Measurements from ENCODE around the gene ALPI.
"Not testable (repeated sequence)": the region's sequence is repeated elsewhere in the genome, so short reads cannot be mapped to it uniquely, and the experiment has no call there.

ALPI gene

GRCh38 chr2:232443669-232444408 lies 12.1 kb upstream of the ALPI start:
- DNase-seq = not testable (repeated sequence)

DNA sequence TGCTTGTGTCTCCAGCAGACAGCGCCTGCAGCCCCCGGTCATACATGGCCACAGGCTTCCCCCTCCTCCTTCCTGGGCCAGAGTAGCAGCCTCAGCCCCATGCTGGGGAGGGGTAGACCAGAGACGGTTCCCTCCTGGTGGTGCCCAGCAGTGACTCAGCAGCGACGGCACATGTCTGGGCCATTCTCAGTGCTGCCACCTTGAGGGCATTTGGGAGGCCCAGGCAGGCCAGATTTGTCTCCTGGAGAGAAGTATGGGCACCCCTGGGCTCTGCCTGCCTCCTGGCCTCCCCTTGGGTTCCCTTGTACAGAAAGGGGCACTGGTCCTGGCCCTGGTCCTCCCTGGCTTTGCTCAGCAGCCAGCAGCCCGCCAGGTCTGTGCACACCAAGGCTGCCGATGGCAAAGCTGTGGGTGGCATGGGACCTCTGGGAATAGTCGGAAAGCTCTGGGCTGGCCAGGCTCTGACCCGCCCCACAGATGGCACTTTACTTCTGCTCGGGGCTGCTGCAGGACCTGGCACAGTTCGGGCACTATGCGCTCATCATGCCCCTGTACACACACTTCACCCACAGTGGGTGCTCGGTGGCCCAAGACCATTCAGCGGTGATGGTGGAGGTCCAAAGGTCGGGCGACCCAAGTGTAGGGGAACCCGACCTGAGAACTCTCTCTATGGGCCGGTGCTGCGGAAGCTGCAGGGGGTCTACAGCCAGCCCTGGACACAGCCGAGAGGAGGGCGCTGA lies 11.4 kb upstream of the ALPI start:
- peak; percentile 74 to 83 (median 80) for DNase-seq

DNA sequence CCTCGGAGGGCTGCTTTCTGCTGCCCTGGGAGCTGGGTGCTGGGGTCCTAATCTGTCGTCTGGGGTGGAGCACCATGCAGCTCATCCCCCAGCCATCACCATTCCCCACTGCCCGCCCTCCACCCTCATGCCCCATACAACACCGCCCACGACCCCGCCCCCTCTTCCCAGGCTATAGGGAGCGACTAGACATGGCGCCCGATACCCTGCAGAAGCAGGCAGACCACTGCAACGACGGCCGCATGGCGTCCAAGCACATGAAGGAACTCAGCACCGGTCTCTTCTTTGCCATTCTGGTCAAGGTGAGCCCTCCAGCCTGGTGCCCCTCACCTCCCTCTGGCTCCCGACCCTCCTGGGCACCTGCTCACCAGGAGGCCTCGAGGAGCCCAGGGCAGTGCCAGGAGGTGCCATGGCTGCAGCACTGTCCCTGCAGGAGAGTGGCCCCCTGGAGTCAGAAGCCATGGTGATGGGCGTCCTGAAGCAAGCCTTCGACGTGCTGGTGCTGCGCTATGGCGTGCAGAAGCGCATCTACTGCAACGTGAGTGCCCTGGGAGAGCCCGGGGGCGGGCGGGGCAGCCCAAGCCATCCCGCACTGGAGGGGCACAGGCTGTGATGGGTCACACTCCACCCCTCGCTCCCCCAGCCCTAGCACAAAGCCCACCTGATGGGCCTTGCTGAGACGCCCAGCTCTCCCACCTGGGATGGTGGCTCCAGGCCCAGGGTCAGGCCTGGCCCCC lies 10.6 kb upstream of the ALPI start:
- not testable (repeated sequence) for DNase-seq

DNA sequence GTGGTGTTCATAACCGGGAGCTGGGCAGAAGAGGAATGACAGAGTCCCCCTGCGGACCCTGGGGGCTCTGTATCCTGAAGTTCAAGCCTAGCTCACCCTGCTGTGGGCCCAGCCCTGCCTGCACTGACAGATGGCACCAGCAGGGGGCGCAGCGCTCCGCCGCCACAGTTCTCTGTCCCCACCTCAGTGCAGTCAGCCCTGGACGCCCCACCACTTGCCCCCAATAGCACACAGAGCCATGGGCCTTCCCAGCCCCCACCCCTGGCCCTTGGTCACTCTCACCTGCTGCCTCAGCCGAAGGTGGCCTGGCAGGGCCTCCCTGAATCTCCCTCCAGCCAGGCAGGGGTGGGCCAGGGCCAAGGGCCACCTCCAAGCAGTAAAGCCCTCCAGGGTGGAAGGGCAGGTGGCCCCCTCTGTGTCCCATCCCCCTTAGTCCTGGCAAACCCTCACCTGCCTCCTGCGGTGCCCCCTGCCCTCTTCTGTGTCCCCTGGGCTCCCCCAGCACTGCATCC lies 9.6 kb upstream of the ALPI start:
- DNase-seq = not testable (repeated sequence)

DNA sequence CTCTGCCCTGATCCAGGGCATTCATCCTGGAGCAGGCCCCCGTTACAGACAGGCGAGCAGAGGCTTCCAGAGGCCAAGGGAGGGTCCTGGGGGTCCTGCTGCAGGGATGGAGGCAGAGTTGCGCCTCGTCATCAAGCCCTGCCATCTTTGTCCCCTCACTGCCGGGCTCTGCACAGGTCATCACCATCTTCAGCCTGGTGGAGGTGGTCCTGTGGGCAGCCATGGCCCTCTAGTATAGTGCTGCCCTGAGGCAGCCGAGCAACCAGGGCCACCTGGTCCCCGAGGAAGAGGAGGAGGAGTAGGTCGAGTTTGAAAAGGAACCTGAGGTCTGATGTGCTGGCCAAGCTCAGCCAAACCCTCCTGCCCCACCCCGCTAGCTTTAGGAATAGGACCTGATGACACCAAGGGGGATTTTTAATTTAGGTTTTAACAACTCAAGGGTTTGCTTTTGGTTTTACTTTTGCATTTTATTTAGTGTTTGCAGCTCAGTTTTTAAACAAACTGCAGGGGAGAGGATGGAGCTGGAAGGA lies 8.8 kb upstream of the ALPI start:
- DNase-seq = no peak

DNA sequence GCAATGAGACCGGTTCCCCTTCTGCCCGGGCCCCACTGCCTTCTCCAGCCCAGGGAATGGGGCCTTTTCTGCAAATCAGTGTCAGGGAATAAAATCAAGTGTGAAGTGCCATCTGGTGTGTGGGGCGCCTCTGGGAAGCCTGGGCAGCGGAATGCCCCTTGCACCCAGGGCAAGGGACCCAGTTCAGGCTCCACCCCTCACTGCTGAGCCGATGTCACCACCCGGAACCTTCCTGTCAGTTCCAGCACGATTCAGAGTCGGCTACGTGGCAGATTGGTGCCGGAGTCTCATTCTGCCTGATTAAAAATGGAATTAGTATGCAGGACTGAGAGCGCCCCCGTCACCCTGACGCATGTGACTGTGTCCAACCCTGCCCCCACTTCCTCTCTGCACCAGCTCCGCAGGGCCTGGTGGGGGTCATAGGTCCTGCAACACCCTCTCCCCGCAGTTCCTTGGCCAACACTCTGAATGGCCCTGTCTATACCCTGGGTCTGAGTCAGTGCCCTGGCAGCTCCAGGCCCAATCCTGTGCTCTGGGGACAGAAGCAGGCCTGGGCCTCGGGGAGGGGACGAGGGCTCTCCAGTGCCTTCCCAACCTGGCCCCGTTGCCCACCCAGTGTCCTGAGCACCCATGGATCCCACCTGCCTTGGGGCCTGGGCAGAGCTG lies 8.2 kb upstream of the ALPI start:
- DNase-seq = no peak

GRCh38 chr2:232448304-232448690 lies 7.7 kb upstream of the ALPI start:
- DNase-seq = no peak

DNA sequence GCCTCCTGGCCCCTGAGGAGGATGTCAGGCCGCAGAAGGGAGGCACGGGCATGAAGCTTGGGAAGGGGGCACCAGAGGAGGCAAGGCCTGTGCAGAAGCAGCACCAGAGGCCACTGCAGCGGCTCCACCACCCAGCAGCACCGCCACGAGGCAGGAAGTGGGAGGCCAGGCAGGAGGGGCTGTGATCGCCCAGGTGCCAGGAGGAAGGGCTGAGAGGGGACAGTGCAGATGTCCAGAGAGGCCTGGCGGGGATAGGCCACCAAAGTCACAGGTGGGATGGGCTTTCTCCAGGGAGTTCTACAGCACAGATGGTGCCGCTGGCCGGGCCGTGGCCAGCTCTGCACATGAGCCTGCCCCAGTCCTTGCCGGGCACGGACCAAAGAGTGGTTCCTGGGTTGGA lies 6.0 kb upstream of the ALPI start:
- no peak for DNase-seq

- not testable (repeated sequence) for DNase-seq
Observed at GRCh38 chr2:232451645-232452044, 4.3 kb upstream of the ALPI start.

- DNase-seq = no peak
Observed at GRCh38 chr2:232454630-232455029, 1.3 kb upstream of the ALPI start.

- no peak for DNase-seq
Observed at GRCh38 chr2:232456296-232457120, 555 bp downstream of the ALPI start.

DNA sequence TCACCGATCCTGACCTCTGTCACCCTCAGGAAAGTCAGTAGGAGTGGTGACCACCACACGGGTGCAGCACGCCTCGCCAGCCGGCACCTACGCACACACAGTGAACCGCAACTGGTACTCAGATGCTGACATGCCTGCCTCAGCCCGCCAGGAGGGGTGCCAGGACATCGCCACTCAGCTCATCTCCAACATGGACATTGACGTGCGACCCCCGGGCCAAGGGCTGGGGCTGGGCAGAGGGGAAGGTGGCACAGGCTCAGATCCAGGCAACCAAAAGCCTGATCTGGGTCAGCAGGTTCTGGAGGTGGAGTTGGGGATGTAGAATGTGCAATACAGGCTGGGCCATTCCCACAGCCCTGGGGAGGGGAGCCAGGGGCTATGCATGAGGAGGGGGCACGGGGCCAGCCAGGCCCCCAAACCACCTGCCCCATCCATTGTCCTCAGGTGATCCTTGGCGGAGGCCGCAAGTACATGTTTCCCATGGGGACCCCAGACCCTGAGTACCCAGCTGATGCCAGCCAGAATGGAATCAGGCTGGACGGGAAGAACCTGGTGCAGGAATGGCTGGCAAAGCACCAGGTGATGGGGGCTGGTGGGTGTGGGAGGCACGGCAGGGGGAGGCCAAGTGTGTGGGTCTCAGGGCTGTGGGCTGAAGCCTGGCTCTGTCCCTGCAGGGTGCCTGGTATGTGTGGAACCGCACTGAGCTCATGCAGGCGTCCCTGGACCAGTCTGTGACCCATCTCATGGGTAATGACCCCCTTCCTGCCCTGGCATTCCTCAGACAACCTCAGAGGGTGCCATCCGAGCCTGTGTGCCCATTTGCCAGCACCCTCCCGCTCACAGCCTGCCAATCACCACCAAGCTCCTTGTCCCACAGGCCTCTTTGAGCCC lies 1.4 kb downstream of the ALPI start:
- no peak for DNase-seq

DNA sequence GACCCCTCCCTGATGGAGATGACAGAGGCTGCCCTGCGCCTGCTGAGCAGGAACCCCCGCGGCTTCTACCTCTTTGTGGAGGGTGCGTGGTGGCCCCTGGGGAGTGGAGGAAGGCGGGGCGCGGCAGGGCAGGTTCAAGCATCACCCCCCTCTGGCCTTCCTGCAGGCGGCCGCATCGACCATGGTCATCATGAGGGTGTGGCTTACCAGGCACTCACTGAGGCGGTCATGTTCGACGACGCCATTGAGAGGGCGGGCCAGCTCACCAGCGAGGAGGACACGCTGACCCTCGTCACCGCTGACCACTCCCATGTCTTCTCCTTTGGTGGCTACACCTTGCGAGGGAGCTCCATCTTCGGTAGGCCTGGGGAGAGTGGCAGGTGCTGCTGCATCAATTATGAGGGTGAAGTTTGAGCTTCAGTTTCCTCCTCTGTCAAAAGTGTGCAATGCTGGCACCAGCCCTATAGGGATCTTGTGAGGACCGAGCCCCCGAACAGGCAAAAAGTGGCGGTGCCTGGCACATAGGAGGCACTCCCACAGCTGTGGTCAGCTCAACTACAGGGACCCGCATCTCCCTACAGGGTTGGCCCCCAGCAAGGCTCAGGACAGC lies 2.2 kb downstream of the ALPI start:
- no peak for DNase-seq

- no peak for DNase-seq
Observed at GRCh38 chr2:232458661-232459418, 2.9 kb downstream of the ALPI start.

- no peak for DNase-seq
Observed at GRCh38 chr2:232459419-232460035, 3.6 kb downstream of the ALPI start.

GRCh38 chr2:232460171-232460570 lies 4.2 kb downstream of the ALPI start:
- DNase-seq = no peak

DNA sequence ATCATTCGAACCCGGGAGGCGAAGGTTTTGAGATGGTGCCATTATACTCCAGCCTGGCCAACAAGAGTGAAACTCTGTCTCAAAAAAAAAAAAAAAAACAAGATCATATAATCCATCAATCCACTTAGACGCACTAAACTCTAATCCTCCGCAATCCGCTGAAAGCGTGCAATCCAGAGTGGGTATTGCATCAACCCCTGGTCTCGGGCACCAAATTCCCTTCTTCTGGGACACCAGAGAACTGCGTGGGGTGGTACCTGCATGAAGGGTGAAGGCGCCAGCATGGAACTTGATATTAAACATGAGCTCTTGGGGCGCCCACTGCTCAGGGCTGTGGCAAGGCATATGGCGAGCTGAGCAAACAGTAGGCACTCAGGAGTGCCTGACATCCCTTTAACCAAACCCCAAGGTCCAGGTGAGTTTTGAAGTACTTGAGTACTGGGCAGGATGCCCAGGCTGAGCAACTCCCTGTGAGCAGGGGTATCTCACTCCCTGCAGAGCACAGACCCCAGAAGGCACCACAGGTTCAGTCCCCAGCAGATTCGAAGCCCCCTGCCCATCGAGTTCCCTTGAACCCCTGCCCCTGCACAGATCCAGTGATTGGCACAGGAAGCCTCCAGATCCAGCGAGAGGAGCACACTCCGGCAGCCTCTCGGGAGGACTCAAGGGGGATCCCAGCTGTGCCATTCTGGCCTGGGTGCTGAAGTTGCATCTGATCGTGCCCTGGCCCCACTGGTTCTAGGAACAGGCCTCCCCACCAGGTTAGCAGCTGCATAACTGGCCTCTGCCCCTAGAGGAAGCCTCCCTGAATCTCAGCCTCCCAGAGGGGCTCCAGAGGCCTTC lies 8.0 kb downstream of the ALPI start:
- no peak for DNase-seq

DNA sequence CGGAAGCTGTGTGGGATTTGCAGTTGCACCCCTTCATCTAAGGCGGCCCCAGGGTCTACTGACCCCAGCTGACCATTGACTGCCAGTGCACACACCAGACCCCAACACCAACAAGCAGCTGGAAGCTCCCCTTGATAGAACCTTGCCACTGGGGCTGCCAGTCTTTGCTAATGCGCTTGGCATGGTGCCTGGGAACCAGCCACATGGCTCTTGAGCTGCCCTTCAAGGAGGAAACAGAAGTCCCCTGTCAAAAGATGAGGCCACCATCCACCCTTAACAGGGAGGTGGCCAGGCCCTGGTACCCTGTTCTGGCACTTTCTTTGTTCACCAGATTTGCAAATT lies 8.6 kb downstream of the ALPI start:
- DNase-seq = no peak

Data from suppressor macrophage (primary cell).